CD4-positive, alpha-beta T cell treated with Interleukin-4 for 1 hour (primary cell): ENCODE data around the gene GLTP.

ENCODE experiments used
- DNase-seq, 2 donors: peaks; one replicate each; pipeline ENCODE4 v3.0.0-alpha.2; 2020 to 2022

GLTP gene

GRCh38 chr12:109840305-109841074, 39.9 kb downstream of the GLTP start:
- no peak for DNase-seq

DNA sequence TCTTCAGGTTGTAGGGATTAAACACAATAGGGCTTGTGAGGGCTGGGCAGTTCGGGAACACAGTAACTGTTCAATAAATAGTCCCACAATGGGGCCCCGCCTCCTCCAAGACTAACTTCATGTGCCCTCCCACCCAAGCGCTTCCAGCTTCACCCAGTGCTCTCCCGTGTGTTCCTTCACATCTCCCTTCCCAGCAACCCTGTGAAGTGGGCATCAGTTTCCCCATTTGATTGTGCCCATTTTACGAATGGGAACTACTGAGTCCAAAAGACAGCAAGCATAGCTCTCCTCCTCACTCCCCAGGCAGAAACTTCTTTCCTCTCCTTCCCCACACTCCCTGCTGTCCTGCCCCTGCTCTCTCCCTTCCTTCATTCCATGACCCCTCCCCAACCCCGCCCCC, 40.9 kb downstream of the GLTP start:
- no peak for DNase-seq

DNA sequence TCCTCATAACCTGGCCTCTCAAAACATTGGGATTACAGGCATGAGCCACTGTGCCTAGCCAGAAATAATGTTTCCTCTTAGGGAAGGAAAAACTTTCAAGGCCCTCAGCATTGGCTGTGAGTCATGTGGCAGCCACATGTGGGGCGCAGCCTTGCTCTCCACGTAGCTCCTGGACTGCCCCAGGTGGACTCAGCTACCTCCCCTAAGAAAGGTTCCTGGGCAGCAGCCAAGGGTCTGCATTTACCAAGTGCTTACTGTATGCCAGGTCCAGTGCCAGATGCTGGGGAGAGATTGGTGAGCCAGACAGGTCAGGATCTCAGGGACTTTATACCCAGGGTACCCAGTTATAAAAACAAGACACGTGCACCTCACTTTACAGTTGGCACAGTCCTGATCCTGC, 43.4 kb downstream of the GLTP start:
- no peak for DNase-seq

- DNase-seq: no peak
Measured at GRCh38 chr12:109835827-109836226, 44.5 kb downstream of the GLTP start.

GRCh38 chr12:109833307-109834189, 46.8 kb downstream of the GLTP start, which contains the start of gene TRPV4:
TSS of gene TRPV4 (minus strand) at chr12:109833398. CDS start at chr12:109814796, 18,602 bp downstream.
- no peak for DNase-seq

DNA sequence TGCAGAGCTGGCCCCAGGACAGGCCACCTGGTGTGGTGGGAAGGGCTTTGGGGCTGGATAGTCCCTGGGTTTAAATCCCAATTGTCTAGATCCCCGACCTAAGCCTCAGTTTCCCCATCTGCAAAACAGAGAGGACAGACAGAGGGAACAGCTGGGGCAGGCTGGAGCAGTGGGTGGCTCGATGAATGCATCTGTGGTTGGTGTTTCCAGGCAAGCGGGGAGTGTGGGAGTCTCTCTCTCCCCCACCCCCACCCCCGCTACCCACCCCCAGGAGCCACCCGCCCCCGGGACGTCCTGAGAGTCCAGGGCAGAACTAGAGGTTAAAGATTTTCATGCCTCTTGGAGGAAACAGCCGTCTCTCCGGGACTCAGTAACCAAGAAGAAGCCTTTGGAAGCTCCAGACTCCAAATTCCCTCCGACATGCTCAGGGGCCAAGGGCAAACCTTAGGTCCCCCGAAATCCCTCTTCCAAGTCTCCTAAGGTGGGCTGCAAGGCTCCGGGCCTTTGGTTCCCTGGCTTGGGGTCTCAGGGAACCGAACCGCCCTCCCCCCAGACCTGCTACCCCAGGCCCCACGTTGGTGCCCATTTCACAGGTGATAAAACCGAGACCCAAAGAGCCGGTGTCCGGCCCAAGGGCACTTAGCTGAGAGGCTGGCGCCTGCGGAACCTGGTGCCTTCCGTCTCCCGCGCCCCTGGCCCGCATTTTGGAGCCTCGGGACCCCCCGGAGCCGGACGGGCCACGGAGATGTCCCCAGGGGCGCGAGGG, 47.6 kb downstream of the GLTP start:
- no peak for DNase-seq

GRCh38 chr12:109831929-109832328, 48.4 kb downstream of the GLTP start:
- DNase-seq: no peak

DNA sequence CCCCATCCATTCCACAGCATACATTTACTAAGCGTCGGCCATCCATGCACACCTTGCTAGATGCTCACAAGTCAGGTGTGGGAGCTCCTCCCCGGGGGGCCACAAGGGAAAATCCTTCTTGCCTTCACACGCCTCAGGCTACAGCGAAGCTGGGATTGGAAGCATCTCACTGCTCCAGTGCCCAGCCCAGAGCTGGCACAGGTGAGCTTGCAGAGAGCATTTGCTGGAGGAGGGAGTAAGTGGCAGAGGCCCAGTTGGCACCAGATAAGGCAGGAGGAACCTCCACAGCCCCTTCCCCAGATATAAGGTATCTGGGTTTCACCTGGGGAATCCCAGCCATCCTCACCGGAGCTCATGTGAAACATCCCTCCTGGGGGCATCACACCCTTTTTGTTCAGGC, 49.0 kb downstream of the GLTP start:
- no peak for DNase-seq

DNA sequence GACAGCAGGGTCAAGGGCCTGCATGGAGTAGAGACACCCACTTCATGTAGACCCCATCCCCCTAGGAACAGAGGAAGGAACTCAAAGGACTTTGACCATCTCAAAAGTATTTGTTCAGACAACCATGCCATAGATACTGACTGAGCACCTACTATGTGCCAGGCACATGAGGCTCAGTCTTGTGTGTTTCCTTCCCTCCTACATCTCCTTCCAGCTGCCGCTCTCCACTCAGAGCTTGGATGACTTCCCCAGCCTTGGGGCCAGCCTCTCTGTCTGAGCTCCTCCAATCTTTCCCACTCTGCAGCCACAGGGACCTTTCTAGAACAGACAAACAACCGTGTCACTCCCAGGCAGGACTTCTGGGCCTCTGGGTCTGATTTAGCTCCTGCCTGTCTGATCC, 49.6 kb downstream of the GLTP start:
- no peak for DNase-seq

DNA sequence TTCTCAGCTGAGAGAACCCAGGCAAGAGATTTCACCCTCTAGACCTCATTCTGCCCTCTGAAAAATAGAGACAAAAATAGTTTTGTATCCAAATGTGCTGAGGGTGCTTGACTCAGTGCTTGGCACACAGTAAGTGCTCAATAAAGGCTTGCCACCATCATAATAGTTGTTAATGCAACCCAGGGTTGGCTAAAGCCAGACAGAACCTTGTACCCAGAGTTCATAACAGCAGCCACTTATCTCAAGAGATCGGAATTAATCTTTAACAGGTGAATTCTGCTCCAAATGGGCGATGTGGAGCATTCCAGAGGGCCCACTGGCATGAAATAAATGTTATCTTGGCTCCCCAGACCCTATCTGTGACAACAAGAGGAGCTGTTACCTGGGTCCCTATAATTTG, 50.1 kb downstream of the GLTP start:
- DNase-seq: no peak

GRCh38 chr12:109829667-109830066, 50.7 kb downstream of the GLTP start:
- DNase-seq: no peak

DNA sequence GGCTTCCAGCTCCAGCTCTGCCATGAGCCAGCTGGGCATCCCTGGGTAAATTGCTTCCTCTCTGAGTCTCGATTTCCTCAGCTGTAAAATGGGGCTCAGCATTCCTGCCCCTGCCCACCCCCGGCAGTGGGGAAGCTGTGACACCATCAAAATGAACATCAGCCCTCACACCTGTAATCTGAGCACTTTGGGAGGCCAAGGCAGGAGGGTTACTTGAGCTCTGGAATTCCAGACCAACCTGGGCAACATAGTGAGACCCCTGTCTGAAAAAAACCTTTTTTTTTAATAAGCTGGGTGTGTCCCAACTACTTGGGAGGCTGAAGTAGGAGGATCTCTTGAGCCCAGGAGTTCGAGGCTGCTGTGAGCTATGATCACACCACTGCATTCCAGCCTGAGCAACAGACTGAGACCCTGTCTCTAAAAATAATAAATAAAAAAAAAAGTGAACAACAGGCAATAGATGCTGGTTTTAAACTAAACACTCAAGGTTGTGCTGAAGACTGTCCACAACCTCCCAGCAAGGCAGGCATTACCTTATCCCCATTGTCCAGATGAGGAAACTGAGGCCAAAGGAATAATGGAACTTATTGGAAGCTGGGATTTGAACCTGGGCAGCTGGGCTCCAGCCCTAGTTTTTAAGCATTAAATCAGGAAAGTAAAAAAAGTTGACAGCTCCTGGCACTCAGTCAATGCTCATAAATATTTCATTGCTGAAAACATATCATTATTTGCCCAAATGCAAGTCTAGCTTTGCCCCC, 51.4 kb downstream of the GLTP start:
- no peak for DNase-seq

DNA sequence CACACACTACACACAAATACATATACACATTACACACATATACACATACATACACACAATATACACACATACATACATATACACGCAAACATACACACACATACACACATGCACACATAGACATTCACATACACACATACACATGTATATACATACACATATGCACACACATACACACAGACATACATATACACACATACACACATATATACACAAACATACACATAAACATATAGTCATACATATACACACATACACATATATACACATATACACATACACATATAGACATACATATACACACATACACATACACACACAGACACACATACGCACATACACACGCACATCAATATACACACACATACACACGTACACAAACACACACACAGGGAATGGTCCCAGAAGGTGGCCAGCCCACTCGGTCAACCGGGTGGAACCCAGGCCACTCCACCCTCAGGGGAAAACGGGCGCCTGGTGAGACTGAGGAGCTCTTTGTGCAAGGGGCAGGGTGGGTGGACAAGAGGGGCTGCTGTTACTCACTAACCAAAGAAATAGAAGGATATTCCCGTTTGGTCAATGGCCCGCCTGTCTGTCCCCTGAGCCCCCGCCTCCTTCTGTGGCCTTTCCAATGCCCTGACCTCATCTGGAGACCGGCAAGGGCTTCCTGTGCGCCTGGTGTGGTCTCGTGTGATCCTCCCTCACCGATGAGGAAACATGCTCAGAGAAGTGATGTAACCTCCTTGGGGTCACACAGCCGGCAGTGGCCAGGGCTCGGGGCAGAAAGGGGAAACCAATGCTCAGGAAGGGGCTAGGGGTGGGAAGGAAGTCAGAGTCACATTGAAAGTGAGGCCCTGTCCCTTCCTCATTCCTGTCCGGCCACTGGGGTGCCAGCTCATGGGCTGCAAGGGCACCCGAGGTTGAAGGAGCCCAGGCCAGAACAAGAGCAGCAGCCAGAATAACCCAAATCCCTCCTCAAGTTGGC, 52.5 kb downstream of the GLTP start:
- peak; percentile 26 to 84 for DNase-seq

DNA sequence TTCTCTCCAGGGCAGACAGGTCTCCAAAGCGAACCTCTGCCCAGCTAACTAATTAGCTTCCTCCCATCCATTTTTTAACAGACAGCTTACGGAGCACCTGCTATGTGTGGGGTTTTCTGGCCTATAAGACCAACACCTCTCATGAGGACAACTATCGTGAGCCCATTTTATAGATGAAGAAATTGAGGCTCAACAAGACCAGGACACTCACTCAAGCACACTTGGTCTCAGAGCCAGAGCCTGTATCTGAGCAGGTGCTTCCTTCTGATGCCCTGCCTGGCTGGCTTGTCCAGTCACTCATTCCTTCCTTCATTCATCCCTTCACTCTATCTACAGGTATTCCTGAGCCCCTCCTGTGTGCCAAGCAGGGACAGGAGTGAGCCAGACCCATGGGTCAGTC, 53.3 kb downstream of the GLTP start:
- DNase-seq: no peak

DNA sequence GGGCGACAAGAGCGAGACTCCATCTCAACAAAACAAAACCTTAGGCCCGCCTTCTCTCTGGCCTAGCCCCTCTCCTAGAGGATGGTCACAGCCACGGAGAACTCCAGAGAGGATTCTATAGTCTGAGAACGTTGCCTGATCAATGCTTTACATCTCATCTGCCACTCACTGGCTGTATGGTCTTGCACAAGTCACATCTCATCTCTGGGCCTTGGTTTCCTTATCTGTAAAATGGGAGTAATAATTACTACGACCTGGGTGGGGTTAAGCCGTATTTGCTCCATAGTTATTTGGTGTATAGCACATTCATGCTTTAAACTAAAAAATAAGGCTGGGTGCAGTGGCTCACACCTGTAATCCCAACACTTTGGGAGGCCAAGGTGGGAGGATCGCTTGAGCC, 55.6 kb downstream of the GLTP start:
- no peak for DNase-seq

GRCh38 chr12:109822951-109823411, 57.4 kb downstream of the GLTP start:
- no peak for DNase-seq

- DNase-seq: no peak
Measured at GRCh38 chr12:109822416-109822815, 57.9 kb downstream of the GLTP start.

- no peak for DNase-seq
Measured at GRCh38 chr12:109821968-109822367, 58.4 kb downstream of the GLTP start.

- no peak for DNase-seq
Measured at GRCh38 chr12:109820816-109821381, 59.4 kb downstream of the GLTP start.

- DNase-seq: no peak
Measured at GRCh38 chr12:109818905-109819500, 61.3 kb downstream of the GLTP start.
